ENCODE measurements around the gene INPP1.

The INPP1 gene

GRCh38 chr2:190409616-190410015, 66.2 kb downstream of the INPP1 start:
- no peak for DNase-seq (ENCODE audit: low read depth)

GRCh38 chr2:190410166-190410565, 66.8 kb downstream of the INPP1 start:
- no peak for DNase-seq (ENCODE audit: low read depth)

GRCh38 chr2:190412966-190413365, 69.6 kb downstream of the INPP1 start:
- DNase-seq (ENCODE audit: low read depth): no peak

- no peak for DNase-seq (ENCODE audit: low read depth)
Observed at GRCh38 chr2:190413421-190413820, 70.0 kb downstream of the INPP1 start.

- DNase-seq (ENCODE audit: low read depth): no peak
Observed at GRCh38 chr2:190415251-190415650, 71.9 kb downstream of the INPP1 start.

GRCh38 chr2:190415794-190416775, 72.7 kb downstream of the INPP1 start:
- DNase-seq (ENCODE audit: low read depth): no peak

GRCh38 chr2:190417045-190417842, 73.9 kb downstream of the INPP1 start:
- no peak for DNase-seq (ENCODE audit: low read depth)

- no peak for DNase-seq (ENCODE audit: low read depth)
Observed at GRCh38 chr2:190418727-190419126, 75.3 kb downstream of the INPP1 start.

GRCh38 chr2:190420801-190421200, 77.4 kb downstream of the INPP1 start:
- DNase-seq (ENCODE audit: low read depth): no peak
